Glutamatergic neuron (in vitro differentiated cells): ENCODE data around the gene SKI. TPM values are rescaled to one million over a fixed set of nuclear protein-coding genes. Genes with fewer than 3 reads are reported as not detected.

ENCODE experiments used
- DNase-seq: peaks from one replicate; pipeline ENCODE4 v3.0.0; 2022
- H3K27ac Mint-ChIP-seq: one replicate; pipeline ENCODE4 v1.8.0; 2020; ENCODE audit warnings: mild to moderate bottlenecking, mixed read lengths, inconsistent platforms; ENCODE audit not compliant: unreplicated experiment
- H3K27me3 Mint-ChIP-seq: one replicate; pipeline ENCODE4 v1.8.0; 2020; ENCODE audit warnings: mild to moderate bottlenecking, moderate library complexity, mixed read lengths, inconsistent platforms; ENCODE audit not compliant: unreplicated experiment
- H3K36me3 Mint-ChIP-seq: one replicate; pipeline ENCODE4 v1.8.0; 2020; ENCODE audit warnings: mild to moderate bottlenecking, mixed read lengths, inconsistent platforms; ENCODE audit not compliant: unreplicated experiment
- H3K4me1 Mint-ChIP-seq: one replicate; pipeline ENCODE4 v1.8.0; 2020; ENCODE audit warnings: mild to moderate bottlenecking, low read depth, mixed read lengths, inconsistent platforms; ENCODE audit not compliant: unreplicated experiment
- H3K4me3 Mint-ChIP-seq: one replicate; pipeline ENCODE4 v1.8.0; 2020; ENCODE audit warnings: mild to moderate bottlenecking, mixed read lengths, inconsistent platforms; ENCODE audit not compliant: unreplicated experiment
- H3K9me3 Mint-ChIP-seq: one replicate; pipeline ENCODE4 v1.8.0; 2020; ENCODE audit warnings: mild to moderate bottlenecking, moderate library complexity, mixed read lengths, inconsistent platforms; ENCODE audit not compliant: unreplicated experiment
- CTCF ChIP-seq: fragments of 200-600 bp; sonication (generic); IDR thresholded peaks from one replicate; pipeline ENCODE4 v1.5.0; 2021; ENCODE audit not compliant: partially characterized antibody, unreplicated experiment
- total RNA-seq: library from RNA; stranded (reverse); fragmentation: NEBNext Ultra II Directional; extraction: Animal tissue kit (Norgen Biotek cat#: 25700); gene quantifications from one replicate; pipeline ENCODE4 v1.2.1, GENCODE V29; 2021; ENCODE audit not compliant: unreplicated experiment

SKI gene
- total RNA-seq, 1 donor from 2014 or later: 143 TPM

- Mint-ChIP-seq H3K27me3 (peaks cover 2% of the 10 kb centered on the region), H3K36me3 (no peaks in the 10 kb centered on the region), H3K4me3 (no peak overlapping the region), H3K27ac (no peak overlapping the region), H3K4me1 (no peaks in the 10 kb centered on the region), H3K9me3 (no peaks in the 10 kb centered on the region)
- no peak for DNase-seq
- no peak for TF ChIP-seq CTCF
These were observed 90.5 kb downstream of the SKI start for GRCh38 chr1:2318314-2319278.

DNA sequence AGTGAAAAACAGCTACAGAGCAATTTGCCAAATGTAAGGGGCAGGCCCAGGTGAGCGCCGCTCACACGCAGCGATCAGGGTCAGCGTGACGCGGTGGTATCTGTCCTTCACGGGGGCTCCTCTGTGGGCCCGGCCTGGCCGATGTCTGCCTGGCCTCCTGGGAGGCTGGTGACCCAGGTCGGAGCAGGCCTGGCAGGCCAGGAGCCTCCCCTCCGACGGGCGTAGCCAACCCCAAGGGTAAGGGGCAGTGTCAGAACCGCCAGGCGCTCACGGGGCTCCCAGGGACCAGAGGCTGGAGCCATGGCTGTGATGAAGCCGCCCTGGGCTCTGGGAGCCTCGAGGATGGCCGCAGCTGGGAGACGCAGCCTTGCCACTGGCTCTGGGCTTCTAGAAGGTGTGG is 91.2 kb downstream of the SKI start:
- Mint-ChIP-seq H3K27me3 (peaks cover 2% of the 10 kb centered on the region), H3K36me3 (no peaks in the 10 kb centered on the region), H3K4me1 (no peaks in the 10 kb centered on the region), H3K4me3 (no peak overlapping the region), H3K27ac (no peak overlapping the region), H3K9me3 (no peaks in the 10 kb centered on the region)
- no peak for TF ChIP-seq CTCF
- no peak for DNase-seq

DNA sequence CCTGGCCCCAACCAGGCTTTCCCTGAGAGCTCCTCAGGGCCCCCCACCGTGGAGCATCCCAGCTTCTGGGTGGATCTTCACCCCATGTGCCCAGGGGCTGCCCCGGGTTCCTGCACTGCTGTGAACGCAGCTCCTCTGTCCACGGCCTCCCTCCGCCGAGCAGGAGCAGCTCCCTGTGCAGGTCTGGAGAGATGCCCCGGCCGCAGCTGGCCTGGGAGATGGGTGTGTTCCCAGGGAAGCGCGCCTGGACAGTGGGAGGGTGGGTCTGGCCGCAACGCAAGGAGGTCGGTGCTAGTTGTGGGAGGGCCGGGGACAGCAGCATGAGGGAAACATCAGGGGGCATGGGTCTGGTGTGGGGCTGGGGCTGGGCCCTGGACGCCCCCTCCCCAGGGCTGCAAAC is 91.9 kb downstream of the SKI start:
- no peaks in the 10 kb centered on the region for H3K4me1 Mint-ChIP-seq
- H3K4me3 Mint-ChIP-seq: no peak overlapping the region
- no peaks in the 10 kb centered on the region for H3K9me3 Mint-ChIP-seq
- no peak overlapping the region for H3K27ac Mint-ChIP-seq
- no peak for DNase-seq
- TF ChIP-seq CTCF: no peak
- no peaks in the 10 kb centered on the region for H3K36me3 Mint-ChIP-seq
- H3K27me3 Mint-ChIP-seq: peaks cover 2% of the 10 kb centered on the region

DNA sequence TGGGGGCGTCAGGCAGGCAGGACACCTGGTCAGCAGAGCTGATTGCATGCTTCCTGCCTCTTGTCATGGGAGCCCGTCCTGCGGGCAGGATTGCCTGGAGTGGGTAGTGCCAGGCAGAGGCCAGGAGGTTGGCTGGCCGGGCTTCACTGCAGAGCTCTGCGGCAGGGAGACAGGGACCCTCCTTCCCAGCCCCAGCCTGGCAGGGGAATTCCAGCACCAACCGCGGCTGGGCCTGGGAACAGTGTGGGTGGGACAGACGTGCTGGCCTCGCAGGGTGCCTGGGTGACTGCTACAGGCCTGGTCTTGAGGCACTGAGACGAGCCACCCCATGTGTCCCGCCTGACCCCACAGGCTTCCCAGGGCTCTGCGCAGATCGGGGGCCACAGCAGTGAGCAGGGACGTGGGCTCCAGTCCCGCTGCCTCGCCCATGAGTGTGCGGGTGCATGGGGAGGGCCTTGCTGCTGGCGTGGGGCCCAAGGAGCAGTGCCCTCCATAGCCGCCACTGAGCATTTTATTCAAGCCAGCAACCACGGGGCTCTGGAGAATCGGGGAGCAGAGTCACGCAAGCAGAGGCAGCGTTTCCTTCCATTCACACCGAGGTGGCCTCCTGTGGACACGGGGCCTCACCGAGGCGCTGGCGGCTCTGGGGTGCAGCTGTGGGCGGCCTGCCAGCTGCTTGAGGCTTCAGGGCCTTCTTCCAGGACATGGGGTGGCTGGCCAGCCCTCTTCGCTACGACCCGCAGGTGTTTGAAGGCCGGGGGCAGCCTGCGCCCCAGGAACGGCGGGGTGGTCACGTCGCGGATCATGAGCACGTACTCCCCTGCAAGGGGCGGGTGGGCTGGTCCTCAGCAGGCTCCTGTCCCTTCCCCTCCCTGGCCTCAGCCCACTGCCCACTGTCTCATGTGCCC is 92.9 kb downstream of the SKI start:
- no peak for DNase-seq
- no peak overlapping the region for H3K27ac Mint-ChIP-seq
- no peaks in the 10 kb centered on the region for H3K4me1 Mint-ChIP-seq
- no peak overlapping the region for H3K4me3 Mint-ChIP-seq
- peaks cover 4% of the 10 kb centered on the region for H3K27me3 Mint-ChIP-seq
- H3K36me3 Mint-ChIP-seq: no peaks in the 10 kb centered on the region
- H3K9me3 Mint-ChIP-seq: peaks cover 1% of the 10 kb centered on the region
- TF ChIP-seq CTCF: no peak
